Left hindlimb (tissue), 1 donor: ENCODE results near the gene SPATA12.
A peak's percentile ranks its signal among the peaks of the same experiment; 100 is the strongest.
"Not testable (repeated sequence)": the region's sequence is repeated elsewhere in the genome, so short reads cannot be mapped to it uniquely, and the experiment has no call there.

Experiments used
- DNase-seq: peaks from one replicate; pipeline ENCODE4 v3.0.0-alpha.2; 2018

Gene SPATA12

DNA sequence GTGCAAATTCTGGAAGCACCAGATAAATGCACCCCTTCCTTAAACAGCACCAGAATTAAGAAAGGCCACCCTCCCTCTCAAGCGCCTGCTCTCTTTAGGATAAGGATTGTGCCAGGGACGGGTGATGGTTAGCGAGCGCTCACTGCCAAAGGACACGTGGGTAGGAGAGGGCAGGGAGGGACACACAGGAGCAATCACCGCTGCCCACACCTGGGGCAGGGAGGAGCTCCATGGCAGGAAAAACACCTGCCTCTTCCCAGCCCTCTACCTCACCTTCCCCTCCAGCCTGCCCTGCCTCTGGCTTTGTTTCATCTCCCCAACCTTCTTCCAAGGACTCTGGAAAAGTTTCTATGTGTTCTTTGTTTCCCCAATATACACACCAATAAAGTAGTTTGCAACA, 7.3 kb upstream of the SPATA12 start:
- DNase-seq: no peak

DNA sequence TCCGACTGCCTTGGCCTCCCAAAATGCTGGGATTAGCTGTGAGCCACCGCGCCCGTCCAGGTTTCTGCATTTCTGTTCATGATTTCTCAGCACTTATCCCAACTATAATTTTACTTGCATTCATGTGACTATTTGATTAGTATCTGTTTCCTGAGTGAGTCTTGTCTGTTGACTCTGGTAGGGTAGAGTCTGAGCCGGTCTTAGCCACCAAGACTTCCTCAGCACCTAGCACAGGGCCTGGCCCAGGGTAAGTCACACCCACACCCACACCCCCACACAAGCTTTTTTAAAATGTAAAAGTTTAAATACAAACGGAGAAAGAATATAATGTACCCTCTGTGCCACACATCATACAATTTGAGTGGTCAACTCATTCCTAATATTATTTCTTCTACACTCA, 3.1 kb upstream of the SPATA12 start:
- DNase-seq: no peak

DNA sequence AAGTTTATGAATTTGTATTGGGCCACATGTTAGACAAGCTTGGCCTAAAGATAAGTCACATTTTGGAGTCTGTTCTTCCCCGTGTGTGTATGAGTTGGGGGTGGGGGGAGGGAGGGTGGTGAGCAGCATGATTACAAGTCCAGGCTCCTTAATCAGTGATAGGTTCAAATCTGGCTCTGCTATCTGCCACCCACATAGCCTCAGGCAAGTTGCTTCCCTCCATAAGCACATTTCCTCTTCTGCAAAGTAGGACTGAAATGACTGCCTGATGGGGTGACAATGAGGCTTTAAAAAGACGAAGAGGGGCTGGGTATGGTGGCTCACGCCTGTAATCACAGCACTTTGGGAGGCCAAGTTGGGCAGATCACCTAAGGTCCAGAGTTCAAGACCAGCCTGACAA, 1.1 kb upstream of the SPATA12 start:
- DNase-seq: no peak

DNA sequence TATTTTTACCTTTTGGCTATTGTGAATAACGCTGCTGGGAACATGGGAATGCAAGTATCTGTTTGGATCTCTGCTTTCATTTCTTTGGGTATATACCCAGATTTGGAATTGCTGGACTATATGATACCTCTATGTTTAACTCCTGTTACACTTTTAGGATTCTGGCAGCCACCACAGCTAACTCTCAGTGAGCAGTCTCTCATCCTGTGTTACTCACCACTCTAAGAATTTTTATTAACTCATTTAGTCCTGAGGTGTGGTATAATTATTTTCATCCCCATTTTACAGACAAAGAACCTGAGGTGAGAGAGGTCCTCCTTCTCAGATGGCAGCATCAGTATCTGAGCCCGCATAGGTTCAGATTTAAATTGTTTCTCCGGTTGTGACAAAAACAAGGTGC, 1.1 kb downstream of the SPATA12 start:
- DNase-seq: no peak

DNA sequence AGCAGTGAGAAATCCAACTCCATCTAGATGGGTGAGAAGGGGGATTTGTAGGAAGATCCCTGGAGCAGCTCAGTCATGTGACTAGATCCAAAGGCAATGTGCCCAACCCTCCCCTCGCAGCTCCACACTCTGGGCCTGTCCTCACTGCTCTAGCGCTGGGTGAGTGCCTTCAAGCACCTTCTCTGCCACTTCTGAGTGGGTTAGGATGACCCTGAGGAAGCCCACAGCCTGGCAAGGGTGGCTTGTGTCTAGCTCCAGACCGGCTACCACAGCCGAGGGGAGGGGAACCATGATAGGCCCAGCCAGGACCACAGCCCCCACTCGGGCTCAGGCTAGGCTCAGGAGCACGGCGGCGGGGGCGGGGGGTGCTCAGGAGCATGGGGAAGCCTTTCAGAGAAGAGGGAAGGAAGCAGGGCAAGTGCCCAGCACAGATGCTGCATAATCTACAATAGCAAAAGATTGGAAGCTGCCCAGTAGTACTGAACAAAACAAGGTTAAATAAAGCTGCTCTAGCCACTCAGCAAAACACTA, 1.7 kb downstream of the SPATA12 start:
- no peak for DNase-seq

DNA sequence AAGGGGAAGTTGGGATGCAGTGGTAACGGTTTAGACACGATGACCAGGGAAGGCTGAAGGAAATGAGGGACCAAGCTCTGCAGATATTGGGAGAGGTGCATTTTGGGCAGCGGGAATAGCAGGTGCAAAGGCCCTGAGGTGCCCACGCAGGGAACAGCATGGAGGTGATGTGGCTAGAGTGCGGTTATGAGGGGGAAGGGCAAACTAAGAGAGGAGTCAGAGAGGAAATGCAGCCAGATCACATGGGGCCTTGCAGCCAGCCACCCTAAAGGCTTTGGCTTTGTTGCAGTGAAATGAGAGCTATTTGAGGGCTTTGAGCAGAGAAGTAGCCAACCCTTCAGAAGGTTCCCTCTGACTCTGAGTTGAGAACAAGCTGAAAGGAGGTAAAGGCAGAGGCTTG, 2.6 kb downstream of the SPATA12 start:
- no peak for DNase-seq

DNA sequence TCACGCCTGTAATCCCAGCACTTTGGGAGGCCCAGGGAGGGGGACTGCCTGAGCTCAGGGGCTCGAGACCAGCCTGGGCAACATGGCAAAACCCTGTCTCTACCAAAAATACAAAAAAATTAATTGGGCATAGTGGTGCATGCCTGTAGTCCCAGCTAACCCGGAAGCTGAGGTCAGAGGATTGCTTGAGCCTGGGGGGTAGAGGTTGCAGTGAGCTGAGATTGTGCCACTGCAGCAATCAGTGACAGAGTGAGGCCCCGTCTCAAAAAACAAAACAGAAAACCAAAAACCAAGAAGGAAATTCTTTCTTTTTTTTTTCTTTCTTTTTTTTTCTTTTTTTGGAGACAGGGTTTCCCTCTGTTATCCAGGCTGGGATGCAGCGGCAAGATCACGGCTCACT, 3.5 kb downstream of the SPATA12 start:
- no peak for DNase-seq

DNA sequence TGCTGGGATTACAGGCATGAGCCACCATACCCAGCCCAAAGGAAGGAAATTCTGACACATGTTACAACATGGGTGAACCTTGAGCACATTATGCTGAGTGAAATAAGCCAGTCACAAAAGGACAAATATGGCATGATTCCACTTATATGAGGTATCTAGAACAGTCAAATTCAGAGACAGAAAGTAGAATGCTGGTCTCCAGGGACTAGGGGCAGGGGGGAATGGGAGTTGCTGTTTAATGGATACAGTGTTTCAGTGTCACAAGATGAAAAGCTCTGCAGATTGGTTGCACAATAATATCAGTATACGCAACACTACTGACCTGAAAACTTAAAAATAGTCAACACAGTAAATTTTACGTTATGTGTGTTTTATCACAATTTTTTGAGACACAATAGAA, 4.1 kb downstream of the SPATA12 start:
- no peak for DNase-seq

DNA sequence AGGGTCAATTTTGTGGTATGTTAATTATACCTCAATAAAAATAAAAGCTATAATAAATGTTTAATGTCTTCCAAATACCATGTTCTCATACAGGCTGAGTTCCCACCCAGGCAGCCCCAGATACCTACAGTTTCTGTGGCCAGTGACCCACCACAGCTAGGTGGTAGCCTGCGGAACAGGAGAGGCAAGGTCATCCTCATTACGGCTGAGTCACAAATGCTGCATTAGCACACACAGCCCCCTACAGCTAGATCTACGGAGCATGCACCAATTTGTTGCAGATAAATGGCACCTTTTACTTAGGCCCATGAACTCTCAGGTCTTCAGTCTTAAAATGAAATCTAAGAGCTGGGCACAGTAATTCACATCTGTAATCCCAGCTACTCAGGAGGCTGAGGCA, 5.1 kb downstream of the SPATA12 start:
- DNase-seq: no peak

DNA sequence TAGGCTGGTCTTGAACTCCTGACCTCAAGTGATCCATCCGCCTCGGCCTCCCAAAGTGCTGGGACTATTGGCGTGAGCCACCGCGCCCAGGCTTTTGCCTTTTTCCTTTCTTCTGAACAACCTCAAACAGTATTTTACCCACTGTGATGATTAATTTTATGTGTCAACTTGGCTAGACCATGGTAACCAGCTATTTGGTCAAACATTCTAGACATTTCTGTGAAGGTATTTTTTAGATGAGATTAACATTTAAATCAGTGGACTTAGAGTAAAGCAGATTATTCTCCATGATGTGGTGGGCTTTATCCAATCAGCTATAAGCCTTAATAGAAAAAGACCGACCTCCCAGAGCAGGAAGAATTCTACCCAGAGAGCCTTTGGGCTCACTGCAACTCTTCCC, 6.0 kb downstream of the SPATA12 start:
- DNase-seq: no peak

DNA sequence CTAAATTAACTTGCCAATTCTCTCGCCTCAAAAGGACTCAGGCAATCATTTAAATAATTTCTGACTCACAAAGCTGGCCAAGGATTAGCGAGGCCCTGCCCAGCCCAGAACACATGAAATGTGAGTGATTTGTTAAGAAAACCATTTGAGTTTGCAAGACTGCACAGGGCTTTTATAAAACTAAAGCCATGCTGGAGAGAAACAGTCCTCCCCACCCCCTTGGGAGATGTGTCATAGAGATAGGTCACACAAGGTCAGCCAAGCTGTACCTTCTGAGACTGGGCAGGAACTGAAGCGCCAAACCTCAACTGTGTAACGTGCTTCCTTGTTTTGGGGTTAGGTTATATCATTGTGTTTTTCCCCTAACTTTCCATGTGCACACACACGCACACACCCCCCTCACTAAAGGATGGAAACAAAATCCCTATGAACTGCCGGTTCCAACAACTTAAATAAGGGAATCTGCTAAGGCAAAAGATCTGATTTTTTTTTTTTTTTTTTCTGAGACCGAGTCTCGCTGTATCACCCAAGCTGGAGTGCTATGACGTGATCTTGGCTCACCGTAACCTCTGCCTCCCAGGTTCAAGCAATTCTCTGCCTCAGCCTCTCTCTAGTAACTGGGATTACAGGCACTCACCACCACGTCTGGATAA, 8.1 kb downstream of the SPATA12 start:
- peak; percentile 74 for DNase-seq

DNA sequence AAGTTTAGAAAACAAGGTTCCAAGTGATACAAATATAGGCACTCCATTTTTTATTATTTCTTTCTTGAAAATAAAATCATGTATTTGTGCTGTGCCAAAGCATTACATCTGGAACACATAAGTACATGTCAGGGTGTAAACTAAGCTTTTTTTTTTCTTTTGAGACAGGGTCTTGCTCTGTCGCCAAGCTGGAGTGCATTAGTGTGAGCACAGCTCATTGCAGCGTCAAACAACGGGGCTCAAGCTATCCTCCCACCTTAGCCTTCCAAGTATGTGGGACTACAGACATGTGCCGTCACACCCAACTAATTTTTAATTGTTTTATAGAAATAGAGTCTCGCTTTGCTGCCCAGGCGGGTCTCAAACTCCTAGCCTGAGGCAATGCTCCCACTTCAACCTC, 9.0 kb downstream of the SPATA12 start:
- no peak for DNase-seq

DNA sequence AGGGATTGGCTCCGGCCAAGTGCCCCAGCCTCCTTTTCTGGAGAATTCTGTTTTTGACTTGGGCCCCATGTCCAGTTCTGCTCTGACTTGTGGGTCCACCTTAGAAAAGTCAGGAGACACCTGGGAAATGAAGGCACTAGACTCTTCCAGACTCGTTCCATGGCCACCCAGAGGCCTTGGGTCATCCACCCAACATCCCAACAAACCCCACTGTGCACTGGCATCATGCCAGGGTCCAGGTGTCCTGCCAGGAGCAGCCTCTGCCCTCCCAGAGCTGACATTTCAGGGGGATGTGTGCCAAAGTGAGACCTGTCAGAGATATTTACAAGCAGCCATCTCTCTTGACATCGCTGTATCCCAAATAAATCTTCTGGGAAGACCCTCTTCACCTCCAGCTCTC, 13.2 kb downstream of the SPATA12 start:
- DNase-seq: no peak

DNA sequence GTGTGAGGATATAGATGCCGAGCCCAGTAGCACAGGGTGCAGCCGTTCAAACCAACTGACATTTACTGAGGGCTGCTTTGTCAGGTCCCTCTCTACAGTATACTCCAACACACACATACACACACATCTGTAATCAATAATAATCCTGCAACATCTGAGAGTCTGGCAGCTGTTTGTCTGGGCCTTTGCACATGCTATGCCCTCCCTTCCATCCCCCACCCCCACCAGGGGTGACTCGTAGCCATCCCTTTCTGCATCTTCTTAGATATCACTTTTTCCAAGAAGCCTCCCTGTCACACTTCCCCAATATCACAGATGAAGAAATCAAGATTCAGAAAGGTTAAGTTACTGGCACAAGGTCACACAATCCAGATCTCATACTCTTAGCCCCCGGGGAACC, 13.7 kb downstream of the SPATA12 start:
- no peak for DNase-seq

DNA sequence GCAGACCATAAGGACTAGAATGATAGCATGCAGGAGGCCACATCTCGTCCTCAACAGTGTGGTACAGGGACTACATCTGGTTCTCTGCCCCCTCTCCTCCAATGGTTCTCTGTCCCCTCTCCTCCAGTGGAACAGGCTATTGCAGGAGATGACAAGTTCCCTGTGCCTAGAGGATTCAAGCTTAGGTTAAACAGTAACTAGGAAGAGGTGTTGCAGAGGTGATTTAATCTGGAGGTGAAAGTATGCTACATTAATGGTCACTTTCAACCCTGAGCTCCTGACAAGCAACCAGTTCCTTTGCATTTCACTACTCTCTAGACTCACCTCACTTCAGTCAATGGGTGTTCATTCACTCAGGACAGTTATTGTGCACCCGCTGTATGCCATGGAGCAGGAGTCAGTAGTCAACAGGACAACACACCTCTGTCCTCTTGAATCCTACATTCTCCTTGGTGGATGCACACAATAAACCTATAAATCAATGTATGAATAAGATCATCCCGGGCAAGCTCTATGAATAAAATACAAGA, 16.0 kb downstream of the SPATA12 start:
- DNase-seq: no peak

DNA sequence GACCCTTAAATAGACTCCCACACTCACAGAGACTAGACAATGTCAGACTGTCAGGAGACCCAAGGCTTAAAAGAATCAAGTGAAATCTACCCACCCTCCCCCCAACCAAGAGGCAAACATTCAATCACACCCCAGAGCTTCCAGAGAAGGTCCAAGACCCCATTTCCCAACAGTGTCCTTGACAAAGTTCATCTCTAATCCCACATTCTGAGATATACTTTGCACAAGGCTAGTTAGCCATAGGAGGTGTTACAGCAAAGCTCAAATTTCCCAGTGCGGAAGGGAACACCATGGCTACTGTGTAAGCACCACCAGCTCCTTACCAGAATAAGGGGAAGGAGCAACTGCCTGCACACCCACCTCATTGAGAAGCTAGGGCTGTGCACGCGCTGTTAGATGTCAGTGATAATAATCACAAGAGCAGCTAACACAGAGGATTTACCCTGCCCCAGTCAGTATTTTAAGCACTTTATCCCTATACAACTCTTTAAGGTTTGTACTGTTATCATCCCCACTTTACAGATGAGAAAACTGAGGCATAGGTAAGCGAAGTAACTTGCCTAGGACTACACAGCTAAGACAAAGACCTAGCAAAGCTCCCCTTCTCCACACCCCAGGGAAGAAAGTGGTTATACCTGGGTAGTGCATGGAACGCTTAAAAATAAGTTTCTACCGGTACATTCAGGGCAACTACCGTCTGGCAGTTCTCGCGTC, 17.3 kb downstream of the SPATA12 start:
- no peak for DNase-seq

DNA sequence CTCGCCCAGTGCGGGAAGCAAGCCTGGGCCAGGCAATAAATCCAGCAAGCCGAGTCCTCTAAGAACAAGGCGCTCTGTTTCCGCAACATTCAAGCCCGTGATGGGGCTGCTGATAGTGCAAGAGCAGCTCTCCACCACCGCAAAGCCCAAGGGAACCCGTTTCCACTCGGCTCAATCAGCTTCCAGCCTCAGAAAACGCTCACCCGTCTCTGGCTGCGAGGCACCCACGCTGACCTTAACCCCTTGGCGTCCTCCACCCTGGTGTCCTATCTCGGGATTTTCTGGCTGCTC, 17.8 kb downstream of the SPATA12 start:
- peak; percentile 69 for DNase-seq

DNA sequence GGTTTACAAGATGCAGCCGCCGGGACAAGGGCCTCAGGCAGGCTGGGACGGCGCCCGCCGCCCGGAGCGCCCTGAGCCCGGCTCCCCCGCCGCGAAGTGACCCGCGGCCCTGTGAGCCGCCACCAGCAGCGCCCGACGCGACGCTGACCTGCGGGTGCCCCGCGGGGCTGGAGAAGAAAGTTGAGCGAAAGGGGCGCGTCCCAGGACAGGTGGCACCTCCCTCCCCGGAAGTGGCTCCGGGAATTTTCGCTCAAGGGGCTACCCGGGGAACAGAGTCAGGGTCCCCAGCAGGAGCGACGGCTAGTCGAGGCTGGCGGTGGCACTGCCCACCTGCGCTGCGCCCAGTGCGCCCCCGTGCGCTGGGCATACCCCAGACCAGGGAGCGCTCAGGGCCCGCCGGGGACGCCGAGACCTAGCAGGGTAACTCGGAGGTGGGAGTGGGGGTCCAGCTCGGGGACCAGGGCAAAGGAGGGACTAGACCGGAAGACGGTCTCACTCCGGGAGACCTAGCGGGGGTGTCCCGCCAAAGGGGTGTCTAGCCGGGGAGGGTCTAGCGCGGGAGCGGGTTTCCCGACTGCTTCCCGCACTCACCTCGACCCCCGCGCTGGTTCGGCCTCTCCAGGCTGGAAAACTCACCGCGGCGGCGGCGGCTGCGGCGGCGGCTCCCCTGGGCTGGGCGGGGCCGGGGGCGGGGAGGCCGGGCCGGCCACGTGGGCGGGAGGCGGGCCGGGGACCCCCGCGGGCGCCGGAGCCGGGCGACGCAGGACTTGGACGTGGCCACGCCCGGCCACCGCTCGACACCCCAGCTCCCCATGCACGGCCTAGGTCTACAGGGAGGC, 18.4 kb downstream of the SPATA12 start:
- peak; percentile 79 for DNase-seq

DNA sequence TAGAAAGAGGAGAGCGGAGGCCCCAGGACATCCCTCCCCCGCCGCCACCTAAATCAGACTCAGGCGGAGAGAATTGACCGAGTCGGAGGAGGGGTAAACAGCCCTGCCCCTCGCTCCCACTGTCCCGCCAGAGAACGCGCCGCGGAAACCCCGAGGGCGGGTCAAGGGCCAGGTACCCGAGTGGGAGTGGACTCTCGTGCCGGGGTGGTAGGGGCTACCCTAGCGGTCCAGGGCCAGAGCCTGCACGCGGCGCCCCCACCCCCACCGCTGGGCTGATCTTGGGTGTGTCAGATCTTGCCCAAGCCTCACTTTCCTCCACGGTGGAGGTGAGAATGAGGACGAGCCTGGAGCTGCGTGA, 19.0 kb downstream of the SPATA12 start:
- DNase-seq: no peak

DNA sequence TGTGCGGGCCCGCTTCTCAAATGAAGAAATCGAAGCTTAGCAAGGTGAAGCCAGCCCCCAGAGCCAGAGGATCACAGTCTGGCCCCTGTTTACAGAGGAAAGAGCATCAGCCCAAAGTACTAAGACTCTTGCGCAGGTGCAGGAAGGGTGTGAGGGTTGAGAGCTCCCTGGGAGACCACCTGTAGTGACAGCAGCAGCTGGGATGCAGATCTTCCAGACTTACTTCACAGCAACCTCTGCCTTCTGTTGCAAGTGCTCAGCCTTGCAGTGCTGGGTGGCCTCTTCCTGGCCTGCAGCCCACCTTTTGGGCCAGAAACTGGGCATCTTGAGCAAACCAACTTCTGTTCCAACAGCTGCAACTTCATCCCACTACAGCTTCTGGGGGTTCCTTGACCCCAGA, 19.7 kb downstream of the SPATA12 start:
- DNase-seq: no peak

DNA sequence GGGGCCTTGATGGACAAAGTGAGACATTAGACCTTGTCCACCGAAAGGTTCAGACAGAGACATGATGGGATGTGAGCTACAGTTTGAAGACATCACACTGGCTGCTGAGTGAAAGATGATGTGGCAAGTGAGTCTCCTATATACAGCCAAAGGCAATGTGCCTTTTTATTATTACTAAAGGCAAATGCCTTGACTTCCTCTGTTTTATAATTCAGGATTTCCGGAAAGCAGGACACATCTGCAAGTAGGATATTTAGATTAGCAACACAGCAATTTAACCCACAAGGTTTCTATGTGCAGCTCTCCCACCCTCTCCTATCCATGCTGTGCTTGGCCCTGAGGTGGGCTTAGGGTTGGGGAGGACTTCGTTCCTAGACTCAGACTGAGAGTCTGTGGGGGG, 20.7 kb downstream of the SPATA12 start:
- no peak for DNase-seq

DNA sequence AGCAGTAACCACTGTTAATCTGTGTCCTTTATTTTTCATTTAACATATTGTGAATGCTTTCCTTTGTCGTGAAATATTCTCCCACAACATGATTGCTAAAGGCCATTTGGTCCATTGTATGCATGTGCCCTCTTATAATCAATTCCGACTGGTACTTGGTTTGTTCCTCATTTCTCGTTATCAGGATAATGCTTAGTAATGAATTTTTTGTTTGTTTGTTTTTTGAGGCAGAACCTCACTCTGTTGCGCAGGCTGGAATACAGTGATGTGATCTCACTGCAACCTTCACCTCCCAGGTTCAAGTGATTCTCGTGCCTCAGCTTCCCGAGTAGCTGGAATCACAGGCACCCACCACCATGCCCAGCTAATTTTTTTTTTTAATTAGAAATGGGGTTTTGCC, 22.0 kb downstream of the SPATA12 start:
- DNase-seq: no peak

DNA sequence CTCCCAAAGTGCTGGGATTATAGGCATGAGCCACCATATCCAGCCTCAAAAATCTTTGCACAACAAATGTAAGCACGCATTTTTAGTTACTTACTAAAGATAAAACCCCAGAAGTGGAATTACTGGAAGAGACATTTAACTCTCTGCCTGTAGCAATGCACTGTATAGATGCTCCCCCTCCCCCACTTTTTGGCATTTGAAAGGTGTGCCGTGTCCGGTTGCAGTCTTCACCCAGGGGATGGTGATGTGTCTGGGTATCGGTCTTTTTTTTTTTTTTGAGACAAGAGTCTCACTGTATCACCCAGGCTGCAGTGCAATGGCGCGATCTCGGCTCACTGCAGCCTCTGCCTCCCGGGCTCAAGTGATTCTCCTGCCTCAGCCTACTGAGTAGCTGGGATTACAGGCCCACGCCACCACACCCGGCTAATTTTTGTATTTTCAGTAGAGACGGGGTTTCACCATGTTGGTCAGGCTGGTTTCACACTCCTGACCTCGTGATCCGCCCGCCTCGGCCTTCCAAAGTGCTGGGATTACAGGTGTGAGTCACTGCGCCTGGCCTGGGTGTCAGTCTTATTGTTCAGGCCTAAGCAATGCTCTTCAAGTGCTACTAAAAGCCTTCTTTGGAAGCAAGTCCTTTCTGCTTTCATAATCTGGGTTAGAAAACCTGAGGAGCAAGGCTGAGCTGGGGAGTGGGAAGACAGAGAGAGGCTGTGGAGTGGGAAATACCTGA, 23.0 kb downstream of the SPATA12 start:
- DNase-seq: not testable (repeated sequence)
